NB4 (cell line): ENCODE results near the gene BCOR.

Experiments used
- POLR2A ChIP-seq: IDR thresholded peaks from 2 replicates; pipeline ENCODE4 v1.6.1; 2011; ENCODE audit warnings: mild to moderate bottlenecking; ENCODE audit not compliant: insufficient read length; ENCODE audit errors: extremely low read depth
- TF ChIP-seq, protein P1 (sequence below): IDR thresholded peaks from one replicate; pipeline ENCODE4 v1.5.1; 2012; ENCODE audit warnings: low read depth, low read length

DNA sequence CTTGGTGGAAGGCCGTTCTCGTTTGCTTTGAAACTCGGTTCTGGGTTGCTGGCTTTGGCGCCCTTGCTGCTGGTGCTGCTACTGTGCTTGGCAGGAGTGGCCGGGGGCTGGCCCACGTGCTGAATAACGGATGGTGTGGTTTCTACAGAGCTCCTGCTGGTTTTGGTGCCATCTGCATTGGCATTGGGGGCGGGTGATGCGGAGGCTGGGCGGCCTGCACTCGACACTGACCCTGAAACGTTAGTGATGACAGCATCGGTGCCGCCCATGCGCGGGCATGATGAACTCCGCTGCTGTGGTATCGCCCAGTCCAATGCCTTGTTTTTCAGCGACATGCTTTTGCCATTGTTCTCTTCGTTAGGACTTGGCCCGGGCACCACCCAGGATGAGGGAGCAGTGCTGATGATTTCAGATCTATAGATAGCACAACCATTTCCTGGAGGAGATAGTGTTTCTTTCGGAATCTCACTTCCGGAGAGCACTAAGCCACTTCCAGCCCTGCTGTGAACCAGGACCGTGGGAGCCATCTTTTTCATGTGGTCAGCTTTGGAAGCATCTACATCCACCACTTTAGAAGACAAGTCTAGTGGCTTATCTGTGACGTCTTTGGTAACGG is 24.2 kb downstream of the BCOR start:
- no peak for TF ChIP-seq POLR2A
- TF ChIP-seq, protein P1, sequence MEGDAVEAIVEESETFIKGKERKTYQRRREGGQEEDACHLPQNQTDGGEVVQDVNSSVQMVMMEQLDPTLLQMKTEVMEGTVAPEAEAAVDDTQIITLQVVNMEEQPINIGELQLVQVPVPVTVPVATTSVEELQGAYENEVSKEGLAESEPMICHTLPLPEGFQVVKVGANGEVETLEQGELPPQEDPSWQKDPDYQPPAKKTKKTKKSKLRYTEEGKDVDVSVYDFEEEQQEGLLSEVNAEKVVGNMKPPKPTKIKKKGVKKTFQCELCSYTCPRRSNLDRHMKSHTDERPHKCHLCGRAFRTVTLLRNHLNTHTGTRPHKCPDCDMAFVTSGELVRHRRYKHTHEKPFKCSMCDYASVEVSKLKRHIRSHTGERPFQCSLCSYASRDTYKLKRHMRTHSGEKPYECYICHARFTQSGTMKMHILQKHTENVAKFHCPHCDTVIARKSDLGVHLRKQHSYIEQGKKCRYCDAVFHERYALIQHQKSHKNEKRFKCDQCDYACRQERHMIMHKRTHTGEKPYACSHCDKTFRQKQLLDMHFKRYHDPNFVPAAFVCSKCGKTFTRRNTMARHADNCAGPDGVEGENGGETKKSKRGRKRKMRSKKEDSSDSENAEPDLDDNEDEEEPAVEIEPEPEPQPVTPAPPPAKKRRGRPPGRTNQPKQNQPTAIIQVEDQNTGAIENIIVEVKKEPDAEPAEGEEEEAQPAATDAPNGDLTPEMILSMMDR, result no peak
